GM21528 (cell line): ENCODE data around the gene ITPKB.
A peak's percentile ranks its signal among the peaks of the same experiment; 100 is the strongest.

Experiments used
- ATAC-seq: cut with Tn5 transposase; IDR thresholded peaks from one replicate; pipeline ENCODE4 v1.9.1; 2021; ENCODE audit warnings: mild to moderate bottlenecking, moderate library complexity; ENCODE audit not compliant: unreplicated experiment, low FRiP score

ITPKB gene

GRCh38 chr1:226655251-226656163 is 83.6 kb downstream of the ITPKB start:
- ATAC-seq: no peak

GRCh38 chr1:226654668-226655055 is 84.4 kb downstream of the ITPKB start:
- ATAC-seq: no peak

GRCh38 chr1:226654046-226654667 is 84.9 kb downstream of the ITPKB start:
- no peak for ATAC-seq

GRCh38 chr1:226653311-226653921 is 85.7 kb downstream of the ITPKB start:
- peak; percentile 70 for ATAC-seq

- ATAC-seq: no peak
Observed at GRCh38 chr1:226652613-226653012, 86.5 kb downstream of the ITPKB start.

GRCh38 chr1:226651732-226652105 is 87.4 kb downstream of the ITPKB start:
- no peak for ATAC-seq

- ATAC-seq: no peak
Observed at GRCh38 chr1:226651041-226651731, 87.9 kb downstream of the ITPKB start.

GRCh38 chr1:226650236-226650841 is 88.7 kb downstream of the ITPKB start:
- no peak for ATAC-seq

- no peak for ATAC-seq
Observed at GRCh38 chr1:226649780-226650179, 89.3 kb downstream of the ITPKB start.

- ATAC-seq: no peak
Observed at GRCh38 chr1:226649244-226649643, 89.8 kb downstream of the ITPKB start.

- no peak for ATAC-seq
Observed at GRCh38 chr1:226648421-226648820, 90.7 kb downstream of the ITPKB start.

GRCh38 chr1:226647719-226648118 is 91.4 kb downstream of the ITPKB start:
- no peak for ATAC-seq

- ATAC-seq: no peak
Observed at GRCh38 chr1:226646870-226647449, 92.1 kb downstream of the ITPKB start.

GRCh38 chr1:226646026-226646869 is 92.8 kb downstream of the ITPKB start:
- ATAC-seq: no peak

GRCh38 chr1:226645279-226645976 is 93.7 kb downstream of the ITPKB start:
- ATAC-seq: no peak

- no peak for ATAC-seq
Observed at GRCh38 chr1:226644541-226645176, 94.4 kb downstream of the ITPKB start.

- ATAC-seq: peak; percentile 48
Observed at GRCh38 chr1:226643611-226644540, 95.2 kb downstream of the ITPKB start.
